Keratinocyte (primary cell): Measurements from ENCODE around the gene AGAP1. TPM values are rescaled to one million over a fixed set of nuclear protein-coding genes. Genes with fewer than 3 reads are reported as not detected.

Experiments used
- DNase-seq: peaks from one replicate; pipeline ENCODE4 v3.0.0-alpha.2; 2011; ENCODE audit warnings: low read depth, missing footprints, low spot score
- FAIRE-seq: peaks from 2 replicates; lab custom pipeline; 2011; peaks lifted over from hg19 to GRCh38; lab: Jason Lieb, UNC
- H2AFZ ChIP-seq: 2 replicates; pipeline ENCODE4 v1.6.0; 2012; ENCODE audit warnings: low read length, control low read depth, inconsistent platforms; ENCODE audit not compliant: control insufficient read depth
- H3K27ac ChIP-seq: 2 replicates; pipeline ENCODE4 v1.5.1; 2011; ENCODE audit warnings: low read length; ENCODE audit not compliant: control insufficient read depth, insufficient read depth
- H3K27me3 ChIP-seq: 3 replicates; pipeline ENCODE4 v1.6.0; 2011; ENCODE audit warnings: low read length; ENCODE audit not compliant: control insufficient read depth, insufficient read depth; ENCODE audit errors: extremely low read depth
- H3K36me3 ChIP-seq, 2 experiments: 2 replicates in 1 of 2; 3 replicates in 1 of 2; pipeline ENCODE4 v1.5.1; 2011; ENCODE audit warnings: low read length in 2 of 2, mild to moderate bottlenecking in 1 of 2; ENCODE audit not compliant: control insufficient read depth in 2 of 2, insufficient read depth in 2 of 2; ENCODE audit errors: extremely low read depth in 1 of 2
- H3K4me1 ChIP-seq: 3 replicates; pipeline ENCODE4 v1.5.1; 2011; ENCODE audit warnings: low read length; ENCODE audit not compliant: control insufficient read depth, insufficient read depth; ENCODE audit errors: extremely low read depth
- H3K4me2 ChIP-seq: 3 replicates; pipeline ENCODE4 v1.6.0; 2011; ENCODE audit warnings: low read depth, low read length; ENCODE audit not compliant: control insufficient read depth, insufficient read depth; ENCODE audit errors: extremely low read depth
- H3K4me3 ChIP-seq, 3 experiments: fragments of 200-600 bp in 1 of 3; sonication (generic) in 1 of 3; 2 replicates in 2 of 3; 3 replicates in 1 of 3; pipeline ENCODE4 v1.5.1; 2011 to 2016; ENCODE audit warnings: low read length in 3 of 3, mild to moderate bottlenecking in 3 of 3, control low read depth in 2 of 3, inconsistent platforms in 1 of 3, low read depth in 1 of 3, mixed read lengths in 1 of 3, mixed run types in 1 of 3, moderate library complexity in 1 of 3; ENCODE audit not compliant: control insufficient read depth in 2 of 3, insufficient read depth in 2 of 3; ENCODE audit errors: extremely low read depth in 1 of 3
- H3K79me2 ChIP-seq: 2 replicates; pipeline ENCODE4 v1.6.0; 2012; ENCODE audit warnings: low read length; ENCODE audit not compliant: control insufficient read depth, insufficient read depth
- H3K9ac ChIP-seq: 3 replicates; pipeline ENCODE4 v1.6.0; 2011; ENCODE audit warnings: low read length; ENCODE audit not compliant: control insufficient read depth, insufficient read depth; ENCODE audit errors: extremely low read depth
- H3K9me1 ChIP-seq: 3 replicates; pipeline ENCODE4 v1.6.0; 2011; ENCODE audit warnings: low read length; ENCODE audit not compliant: control insufficient read depth, insufficient read depth; ENCODE audit errors: extremely low read depth
- H3K9me3 ChIP-seq: 2 replicates; pipeline ENCODE4 v1.5.1; 2012; ENCODE audit warnings: low read depth, low read length; ENCODE audit not compliant: control insufficient read depth
- H4K20me1 ChIP-seq: 3 replicates; pipeline ENCODE4 v1.6.0; 2011; ENCODE audit warnings: low read length; ENCODE audit not compliant: control insufficient read depth, insufficient read depth; ENCODE audit errors: extremely low read depth
- EZH2 ChIP-seq: IDR thresholded peaks from one replicate; pipeline ENCODE4 v1.6.1; 2012; ENCODE audit warnings: inconsistent platforms, mild to moderate bottlenecking, low read length, moderate library complexity
- dilution Hi-C: fragments of 300-500 bp; cut with MboI; formaldehyde crosslinking; loops from one replicate; pipeline ENCODE4 v1.7.0; 2020; ENCODE audit warnings: low sequenced_read_pairs; ENCODE audit not compliant: extremely low pct_ligation_motif_present
- polyA plus RNA-seq, 5 experiments: library from polyadenylated mRNA; depleted of rRNA in 3 of 5; stranded (reverse) in 3 of 5; stranded (forward) in 1 of 5; unstranded in 1 of 5; fragments of >200 nt; gene quantifications; 1 replicate in 1 of 5; 2 replicates in 3 of 5; 3 replicates in 1 of 5; pipeline versions ENCODE4 v1.2.1 to v1.2.3, GENCODE V29; 2011 to 2012; ENCODE audit warnings: missing spikeins in 2 of 5, low read depth in 1 of 5, low replicate concordance in 1 of 5
- TF ChIP-seq, protein P1 (sequence below), 3 experiments: IDR thresholded peaks in 1 of 3; conservative IDR thresholded peaks in 1 of 3; optimal IDR thresholded peaks in 1 of 3; 2 replicates in 2 of 3; 3 replicates in 1 of 3; pipeline versions ENCODE3 to v1.5.1; 2011; ENCODE audit warnings: low read length in 3 of 3, mild to moderate bottlenecking in 3 of 3, moderate library complexity in 2 of 3, control low read depth in 1 of 3, inconsistent platforms in 1 of 3; ENCODE audit not compliant: insufficient read depth in 2 of 3; ENCODE audit errors: extremely low read depth in 1 of 3

The AGAP1 gene
- polyA plus RNA-seq, 1 donor (not counting 4 experiments of a cell fraction or from before 2014, with no cell fraction given): 12.6 TPM

DNA sequence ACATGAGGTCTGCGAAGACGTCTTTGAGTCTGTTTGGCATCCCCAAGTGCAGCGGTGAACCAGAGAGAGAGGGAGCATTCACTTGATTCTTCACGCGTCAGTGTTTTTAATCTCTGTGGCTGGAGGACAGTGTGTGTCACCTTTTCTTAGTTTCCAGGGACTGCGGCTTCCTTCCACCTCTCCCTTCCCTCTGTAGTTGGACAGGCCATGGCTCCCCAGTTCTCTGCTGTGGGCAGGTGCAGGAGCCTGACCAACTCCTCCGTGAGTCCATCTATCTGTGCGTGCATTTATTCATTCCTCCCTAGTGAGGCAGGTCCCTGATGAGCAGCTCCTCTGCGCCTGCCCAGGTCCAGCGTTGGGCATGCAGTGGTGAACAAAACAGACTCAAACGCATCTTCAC, 42.9 kb downstream of the AGAP1 start:
- H3K9me3 ChIP-seq: no peaks in the 10 kb centered on the region
- TF ChIP-seq, protein P1, sequence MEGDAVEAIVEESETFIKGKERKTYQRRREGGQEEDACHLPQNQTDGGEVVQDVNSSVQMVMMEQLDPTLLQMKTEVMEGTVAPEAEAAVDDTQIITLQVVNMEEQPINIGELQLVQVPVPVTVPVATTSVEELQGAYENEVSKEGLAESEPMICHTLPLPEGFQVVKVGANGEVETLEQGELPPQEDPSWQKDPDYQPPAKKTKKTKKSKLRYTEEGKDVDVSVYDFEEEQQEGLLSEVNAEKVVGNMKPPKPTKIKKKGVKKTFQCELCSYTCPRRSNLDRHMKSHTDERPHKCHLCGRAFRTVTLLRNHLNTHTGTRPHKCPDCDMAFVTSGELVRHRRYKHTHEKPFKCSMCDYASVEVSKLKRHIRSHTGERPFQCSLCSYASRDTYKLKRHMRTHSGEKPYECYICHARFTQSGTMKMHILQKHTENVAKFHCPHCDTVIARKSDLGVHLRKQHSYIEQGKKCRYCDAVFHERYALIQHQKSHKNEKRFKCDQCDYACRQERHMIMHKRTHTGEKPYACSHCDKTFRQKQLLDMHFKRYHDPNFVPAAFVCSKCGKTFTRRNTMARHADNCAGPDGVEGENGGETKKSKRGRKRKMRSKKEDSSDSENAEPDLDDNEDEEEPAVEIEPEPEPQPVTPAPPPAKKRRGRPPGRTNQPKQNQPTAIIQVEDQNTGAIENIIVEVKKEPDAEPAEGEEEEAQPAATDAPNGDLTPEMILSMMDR (optimal IDR thresholded peaks at IDR 0.05 in 1 of 3, IDR thresholded peaks at IDR 0.05 in 1 of 3, conservative IDR thresholded peaks at IDR 0.05 in 1 of 3; ENCODE audit: extremely low read depth in 1 of 3, insufficient read depth in 2 of 3, low read length in 3 of 3): no peak
- no peak for TF ChIP-seq EZH2
- no peaks in the 10 kb centered on the region for H3K27me3 ChIP-seq
- H3K36me3 ChIP-seq: no peaks in the 10 kb centered on the region
- H3K4me1 ChIP-seq: peaks cover 15% of the 10 kb centered on the region
- H3K27ac ChIP-seq: no peak overlapping the region
- DNase-seq (no peak), FAIRE-seq (no peak)
- no peak overlapping the region for H3K4me2 ChIP-seq
- peaks cover 32% of the 10 kb centered on the region for H3K79me2 ChIP-seq
- dilution Hi-C loops: no loop called here
- H2AFZ ChIP-seq: no peak overlapping the region
- H3K4me3 ChIP-seq: no peak overlapping the region
- no peak overlapping the region for H3K9ac ChIP-seq
- H3K9me1 ChIP-seq: no peaks in the 10 kb centered on the region
- H4K20me1 ChIP-seq: peaks cover 17% of the 10 kb centered on the region

DNA sequence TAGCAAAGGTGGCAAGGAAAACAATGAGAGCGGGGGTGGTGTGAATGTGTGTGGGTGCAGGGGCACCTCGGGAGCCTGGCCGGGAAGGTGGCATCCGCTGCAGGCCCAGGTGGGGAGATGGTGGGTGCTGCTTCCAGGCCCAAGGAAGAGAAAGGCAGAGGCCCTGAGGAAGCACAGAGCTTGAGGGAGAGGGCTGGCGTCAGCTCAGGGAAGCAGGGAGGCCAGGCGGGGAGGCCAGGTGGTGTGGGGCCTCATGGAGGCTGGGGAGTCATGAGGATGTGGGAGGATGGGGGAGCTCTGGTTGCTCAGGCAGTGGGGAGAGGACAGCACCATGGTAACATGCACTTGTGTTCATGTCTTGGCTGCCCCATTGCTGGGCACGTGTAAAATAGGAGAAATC, 43.3 kb downstream of the AGAP1 start:
- Histone ChIP-seq H3K9me3 (no peaks in the 10 kb centered on the region), H3K27me3 (no peaks in the 10 kb centered on the region), H3K79me2 (peaks cover 34% of the 10 kb centered on the region), H2AFZ (no peak overlapping the region), H3K4me2 (no peak overlapping the region), H4K20me1 (peaks cover 17% of the 10 kb centered on the region), H3K4me1 (peaks cover 15% of the 10 kb centered on the region), H3K27ac (no peak overlapping the region), H3K9me1 (no peaks in the 10 kb centered on the region), H3K9ac (no peak overlapping the region), H3K4me3 (no peak overlapping the region), H3K36me3 (no peaks in the 10 kb centered on the region)
- no peak for TF ChIP-seq EZH2
- TF ChIP-seq, protein P1 (optimal IDR thresholded peaks at IDR 0.05 in 1 of 3, IDR thresholded peaks at IDR 0.05 in 1 of 3, conservative IDR thresholded peaks at IDR 0.05 in 1 of 3; ENCODE audit: extremely low read depth in 1 of 3, insufficient read depth in 2 of 3, low read length in 3 of 3): no peak
- FAIRE-seq (no peak), DNase-seq (no peak)
- dilution Hi-C loops: no loop called here
